Astrocyte (in vitro differentiated cells and primary cell): Measurements from ENCODE around the gene PCSK2. TPM values are rescaled to one million over a fixed set of nuclear protein-coding genes. Genes with fewer than 3 reads are reported as not detected.

Experiments used
- DNase-seq: peaks from one replicate; pipeline ENCODE4 v3.0.0-alpha.2; 2010; ENCODE audit warnings: low read depth
- FAIRE-seq: peaks from 2 replicates; lab custom pipeline; 2011; peaks lifted over from hg19 to GRCh38; lab: Jason Lieb, UNC
- H2AFZ ChIP-seq: 2 replicates; pipeline ENCODE4 v1.6.0; 2012; ENCODE audit warnings: low read depth, low read length, inconsistent platforms
- H3K27ac ChIP-seq: 2 replicates; pipeline ENCODE4 v1.5.1; 2011; ENCODE audit warnings: low read depth, low read length, inconsistent platforms
- H3K27me3 ChIP-seq: 2 replicates; pipeline ENCODE4 v1.6.0; 2011; ENCODE audit warnings: low read length, inconsistent platforms; ENCODE audit not compliant: insufficient read depth
- H3K36me3 ChIP-seq: 2 replicates; pipeline ENCODE4 v1.5.1; 2011; ENCODE audit warnings: low read length, inconsistent platforms; ENCODE audit not compliant: insufficient read depth
- H3K4me1 ChIP-seq: 2 replicates; pipeline ENCODE4 v1.5.1; 2011; ENCODE audit warnings: low read length, inconsistent platforms; ENCODE audit not compliant: insufficient read depth
- H3K4me2 ChIP-seq: 2 replicates; pipeline ENCODE4 v1.6.0; 2012; ENCODE audit warnings: low read length, inconsistent platforms
- H3K4me3 ChIP-seq: 2 replicates; pipeline ENCODE4 v1.5.1; 2011; ENCODE audit warnings: low read depth, mild to moderate bottlenecking, low read length, inconsistent platforms; ENCODE audit not compliant: insufficient read depth
- H3K79me2 ChIP-seq: 2 replicates; pipeline ENCODE4 v1.6.0; 2012; ENCODE audit warnings: mild to moderate bottlenecking, low read length, inconsistent platforms; ENCODE audit not compliant: insufficient read depth
- H3K9ac ChIP-seq: 2 replicates; pipeline ENCODE4 v1.6.0; 2012; ENCODE audit warnings: mild to moderate bottlenecking, low read length, inconsistent platforms
- H3K9me3 ChIP-seq: 2 replicates; pipeline ENCODE4 v1.5.1; 2012; ENCODE audit warnings: low read depth, mild to moderate bottlenecking, low read length, inconsistent platforms; ENCODE audit not compliant: insufficient read depth
- H4K20me1 ChIP-seq: 2 replicates; pipeline ENCODE4 v1.6.0; 2012; ENCODE audit warnings: low read length, inconsistent platforms; ENCODE audit not compliant: insufficient read depth
- H3K27ac Mint-ChIP-seq: one replicate; pipeline ENCODE4 v1.8.0; 2021; ENCODE audit warnings: mild to moderate bottlenecking, mixed read lengths; ENCODE audit not compliant: unreplicated experiment
- H3K27me3 Mint-ChIP-seq: one replicate; pipeline ENCODE4 v1.8.0; 2021; ENCODE audit warnings: low read depth, mixed read lengths; ENCODE audit not compliant: unreplicated experiment
- H3K36me3 Mint-ChIP-seq: one replicate; pipeline ENCODE4 v1.8.0; 2021; ENCODE audit warnings: low read depth, mixed read lengths; ENCODE audit not compliant: unreplicated experiment
- H3K4me1 Mint-ChIP-seq: one replicate; pipeline ENCODE4 v1.8.0; 2021; ENCODE audit warnings: low read depth, mixed read lengths; ENCODE audit not compliant: unreplicated experiment
- H3K4me3 Mint-ChIP-seq: one replicate; pipeline ENCODE4 v1.8.0; 2021; ENCODE audit warnings: mild to moderate bottlenecking, moderate library complexity, mixed read lengths; ENCODE audit not compliant: unreplicated experiment
- H3K9me3 Mint-ChIP-seq: one replicate; pipeline ENCODE4 v1.8.0; 2021; ENCODE audit warnings: mild to moderate bottlenecking, mixed read lengths; ENCODE audit not compliant: unreplicated experiment
- CTCF ChIP-seq: IDR thresholded peaks from 2 replicates; pipeline ENCODE4 v1.5.1; 2011; ENCODE audit warnings: low read depth, mild to moderate bottlenecking, inconsistent platforms, low read length, moderate library complexity; ENCODE audit not compliant: insufficient read depth
- EZH2 ChIP-seq: IDR thresholded peaks from 2 replicates; pipeline ENCODE4 v1.6.1; 2012; ENCODE audit warnings: mild to moderate bottlenecking, low read length, inconsistent platforms; ENCODE audit not compliant: insufficient read depth
- total RNA-seq: library from RNA; stranded (reverse); gene quantifications from 2 replicates; pipeline ENCODE4 v1.2.1, GENCODE V29; 2021

Gene PCSK2
- total RNA-seq, 1 donor from 2014 or later = not detected

GRCh38 chr20:17315407-17316231, 88.8 kb downstream of the PCSK2 start:
- Mint-ChIP-seq H3K27ac (no peak overlapping the region), H3K9me3 (no peaks in the 10 kb centered on the region), H3K27me3 (peaks cover 5% of the 10 kb centered on the region), H3K4me1 (no peaks in the 10 kb centered on the region), H3K4me3 (no peak overlapping the region), H3K36me3 (no peaks in the 10 kb centered on the region)
- Histone ChIP-seq H3K4me2 (no peak overlapping the region), H3K27ac (no peak overlapping the region), H4K20me1 (no peaks in the 10 kb centered on the region), H3K27me3 (peaks cover 4% of the 10 kb centered on the region), H3K9me3 (no peaks in the 10 kb centered on the region), H3K4me1 (no peaks in the 10 kb centered on the region), H3K4me3 (no peak overlapping the region), H3K79me2 (no peaks in the 10 kb centered on the region), H2AFZ (no peak overlapping the region), H3K36me3 (no peaks in the 10 kb centered on the region), H3K9ac (no peak overlapping the region)
- TF ChIP-seq CTCF = no peak
- TF ChIP-seq EZH2 = no peak
- no peak for DNase-seq
- no peak for FAIRE-seq

GRCh38 chr20:17316316-17317038, 89.6 kb downstream of the PCSK2 start:
- H3K36me3 Mint-ChIP-seq = no peaks in the 10 kb centered on the region
- H3K4me3 Mint-ChIP-seq = no peak overlapping the region
- FAIRE-seq = no peak
- no peak for TF ChIP-seq EZH2
- no peak for TF ChIP-seq CTCF
- Histone ChIP-seq H3K4me2 (no peak overlapping the region), H3K4me3 (no peak overlapping the region), H3K9me3 (no peaks in the 10 kb centered on the region), H3K79me2 (no peaks in the 10 kb centered on the region), H2AFZ (no peak overlapping the region), H4K20me1 (no peaks in the 10 kb centered on the region), H3K4me1 (no peaks in the 10 kb centered on the region), H3K27me3 (peaks cover 4% of the 10 kb centered on the region), H3K36me3 (no peaks in the 10 kb centered on the region), H3K9ac (no peak overlapping the region), H3K27ac (no peak overlapping the region)
- no peak for DNase-seq
- peaks cover 5% of the 10 kb centered on the region for H3K27me3 Mint-ChIP-seq
- H3K9me3 Mint-ChIP-seq = no peaks in the 10 kb centered on the region
- H3K4me1 Mint-ChIP-seq = no peaks in the 10 kb centered on the region
- H3K27ac Mint-ChIP-seq = no peak overlapping the region
